GM21576 (cell line): ENCODE measurements around the gene LRRFIP2.

Experiments
- ATAC-seq: cut with Tn5 transposase; IDR thresholded peaks from one replicate; pipeline ENCODE4 v1.9.1; 2021; ENCODE audit warnings: mild to moderate bottlenecking, moderate library complexity; ENCODE audit not compliant: unreplicated experiment

Gene LRRFIP2

GRCh38 chr3:37028329-37028728, 146.1 kb downstream of the LRRFIP2 start:
- ATAC-seq = no peak

GRCh38 chr3:37026851-37027250, 147.5 kb downstream of the LRRFIP2 start:
- no peak for ATAC-seq

GRCh38 chr3:37025561-37026335, 148.6 kb downstream of the LRRFIP2 start:
- no peak for ATAC-seq

GRCh38 chr3:37024820-37025405, 149.5 kb downstream of the LRRFIP2 start:
- peak; percentile 63 for ATAC-seq

DNA sequence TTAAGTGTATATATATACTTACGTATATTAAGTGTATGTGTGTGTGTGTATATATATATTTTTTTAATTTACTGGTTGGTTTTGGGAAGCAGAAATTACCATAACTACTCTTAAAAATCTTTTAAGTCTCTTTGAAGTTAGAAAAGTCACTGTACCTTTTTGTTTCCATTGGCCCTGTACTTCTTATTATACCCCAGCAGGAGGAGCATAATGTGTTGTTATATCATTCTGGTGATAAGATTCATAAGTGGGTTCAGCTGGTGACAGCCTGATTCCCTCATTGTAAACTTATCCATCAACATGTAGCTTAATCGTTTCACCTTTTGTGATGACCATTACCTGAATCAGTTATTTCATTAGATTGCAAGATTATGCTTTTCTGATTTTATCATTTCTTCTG, 150.3 kb downstream of the LRRFIP2 start:
- peak; percentile 46 for ATAC-seq

DNA sequence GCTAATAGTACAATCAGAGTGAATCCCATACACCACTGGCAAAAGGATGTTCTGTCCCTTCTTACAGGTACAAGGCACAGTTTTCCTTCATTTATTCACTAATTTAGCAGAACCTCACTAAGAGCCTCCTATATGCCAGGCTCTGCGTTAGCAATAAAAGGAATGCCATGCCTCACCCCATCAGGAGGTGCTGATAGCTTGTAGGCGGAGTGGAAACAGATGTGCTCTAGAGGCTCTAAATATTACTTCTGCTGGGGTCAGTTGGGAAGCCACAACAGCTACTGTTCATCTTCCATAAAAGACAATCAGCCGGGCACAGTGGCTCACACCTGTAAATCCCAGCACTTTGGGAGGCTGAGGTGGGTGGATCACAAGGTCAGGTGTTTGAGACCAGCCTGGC, 156.7 kb downstream of the LRRFIP2 start:
- ATAC-seq = no peak

GRCh38 chr3:37016903-37017302, 157.5 kb downstream of the LRRFIP2 start:
- ATAC-seq = no peak

DNA sequence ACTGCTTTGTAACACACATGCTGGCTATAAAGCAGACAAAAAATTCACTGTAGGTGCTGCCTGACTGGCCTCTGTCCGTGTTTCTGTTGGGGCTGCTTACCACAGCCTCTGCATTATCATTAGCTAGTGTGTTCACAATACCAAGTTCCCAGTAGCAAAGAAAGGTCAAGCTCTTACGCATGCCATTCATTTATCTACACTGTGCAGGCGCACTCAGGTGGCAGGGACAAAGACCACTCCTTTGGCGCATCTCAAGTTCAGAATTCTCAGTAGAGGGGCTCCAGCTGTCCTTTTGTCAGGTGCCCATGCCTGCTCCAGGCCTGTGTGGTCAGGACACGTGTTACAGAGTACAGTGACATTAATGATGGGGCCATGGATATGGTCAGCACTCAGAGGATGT, 158.7 kb downstream of the LRRFIP2 start:
- no peak for ATAC-seq

DNA sequence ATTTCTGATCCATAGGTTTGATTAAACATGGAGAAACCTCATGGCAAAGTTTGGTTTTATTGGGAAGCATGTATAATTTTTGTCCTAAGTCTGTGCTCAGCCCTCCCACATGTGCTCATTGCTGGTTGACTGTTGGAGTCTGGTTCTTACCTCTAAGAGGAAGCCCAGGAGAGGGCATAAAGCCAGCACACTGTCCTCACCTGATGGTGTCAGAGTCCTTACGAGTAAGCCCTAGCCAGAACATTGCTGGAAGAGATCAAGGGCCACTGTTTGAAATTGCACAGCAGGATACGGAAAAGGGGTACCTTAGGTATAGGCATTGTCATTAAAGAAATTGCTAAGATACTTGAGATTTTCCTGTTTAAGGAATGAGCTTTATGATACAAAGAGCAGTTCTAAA, 159.8 kb downstream of the LRRFIP2 start:
- ATAC-seq = no peak
